Neural cell (in vitro differentiated cells): Measurements from ENCODE around the gene PPP2R2D.

ENCODE experiments used
- EP300 ChIP-seq: fragments of 450-650 bp; conservative IDR thresholded peaks from 2 replicates; pipeline ENCODE4 v1.6.1; 2014; ENCODE audit warnings: antibody characterized with exemption, mild to moderate bottlenecking, moderate library complexity; ENCODE audit not compliant: poor library complexity, severe bottlenecking
- EZH2 ChIP-seq: fragments of 200-600, 300-800 bp; shearing (Covaris generic), sonication (generic); IDR thresholded peaks from 2 replicates; pipeline ENCODE4 v1.6.1; 2014; ENCODE audit warnings: antibody characterized with exemption, low read length, borderline replicate concordance, mild to moderate bottlenecking; ENCODE audit not compliant: insufficient read depth, poor library complexity, severe bottlenecking
- MXI1 ChIP-seq: fragments of 450-650 bp; conservative IDR thresholded peaks from 2 replicates; pipeline ENCODE4 v1.6.1; 2014; ENCODE audit warnings: antibody characterized with exemption, mild to moderate bottlenecking; ENCODE audit not compliant: poor library complexity, severe bottlenecking
- POLR2AphosphoS5 ChIP-seq: IDR thresholded peaks from 2 replicates; pipeline ENCODE4 v1.6.1; 2012
- RAD21 ChIP-seq: fragments of 450-650 bp; conservative IDR thresholded peaks from 2 replicates; pipeline ENCODE4 v1.6.1; 2014; ENCODE audit warnings: antibody characterized with exemption, mild to moderate bottlenecking, moderate library complexity
- SMC3 ChIP-seq: fragments of 450-650 bp; conservative IDR thresholded peaks from 2 replicates; pipeline ENCODE4 v1.6.1; 2014; ENCODE audit warnings: antibody characterized with exemption, mild to moderate bottlenecking, moderate library complexity; ENCODE audit not compliant: poor library complexity
- TF ChIP-seq, protein P1 (sequence below): fragments of 450-650 bp; IDR thresholded peaks from 2 replicates; pipeline ENCODE4 v1.5.1; 2014; ENCODE audit warnings: antibody characterized with exemption, mild to moderate bottlenecking, moderate library complexity; ENCODE audit not compliant: poor library complexity, severe bottlenecking

DNA sequence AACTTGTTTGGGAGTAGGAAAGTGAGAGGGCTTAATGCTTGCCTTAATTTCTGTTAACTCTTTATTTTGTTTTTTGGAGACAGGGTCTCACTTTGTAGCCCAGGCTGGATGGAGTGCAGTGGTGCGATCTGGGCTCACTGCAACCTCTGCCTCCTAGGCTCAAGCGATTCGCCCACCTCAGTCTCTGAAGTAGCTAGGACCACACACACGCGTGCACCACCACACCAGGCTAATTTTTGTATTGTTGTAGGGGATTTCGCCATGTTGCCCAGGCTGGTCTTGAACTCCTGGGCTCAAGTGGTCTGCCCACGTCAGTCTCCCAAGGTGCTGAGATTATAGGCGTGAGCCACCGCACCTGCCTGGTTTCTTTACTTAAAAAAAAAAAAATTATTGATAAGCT is 1.9 kb downstream of the PPP2R2D start:
- TF ChIP-seq, protein P1, sequence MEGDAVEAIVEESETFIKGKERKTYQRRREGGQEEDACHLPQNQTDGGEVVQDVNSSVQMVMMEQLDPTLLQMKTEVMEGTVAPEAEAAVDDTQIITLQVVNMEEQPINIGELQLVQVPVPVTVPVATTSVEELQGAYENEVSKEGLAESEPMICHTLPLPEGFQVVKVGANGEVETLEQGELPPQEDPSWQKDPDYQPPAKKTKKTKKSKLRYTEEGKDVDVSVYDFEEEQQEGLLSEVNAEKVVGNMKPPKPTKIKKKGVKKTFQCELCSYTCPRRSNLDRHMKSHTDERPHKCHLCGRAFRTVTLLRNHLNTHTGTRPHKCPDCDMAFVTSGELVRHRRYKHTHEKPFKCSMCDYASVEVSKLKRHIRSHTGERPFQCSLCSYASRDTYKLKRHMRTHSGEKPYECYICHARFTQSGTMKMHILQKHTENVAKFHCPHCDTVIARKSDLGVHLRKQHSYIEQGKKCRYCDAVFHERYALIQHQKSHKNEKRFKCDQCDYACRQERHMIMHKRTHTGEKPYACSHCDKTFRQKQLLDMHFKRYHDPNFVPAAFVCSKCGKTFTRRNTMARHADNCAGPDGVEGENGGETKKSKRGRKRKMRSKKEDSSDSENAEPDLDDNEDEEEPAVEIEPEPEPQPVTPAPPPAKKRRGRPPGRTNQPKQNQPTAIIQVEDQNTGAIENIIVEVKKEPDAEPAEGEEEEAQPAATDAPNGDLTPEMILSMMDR, result no peak
- TF ChIP-seq RAD21 (no peak), MXI1 (no peak), EZH2 (no peak), SMC3 (no peak), EP300 (no peak), POLR2AphosphoS5 (no peak)
